Esophagus squamous epithelium (tissue), 5 donors: ENCODE data around the gene RCOR1. TPM values are rescaled to one million over a fixed set of nuclear protein-coding genes. Genes with fewer than 3 reads are reported as not detected.
A peak's percentile ranks its signal among the peaks of the same experiment; 100 is the strongest.
"Not testable (repeated sequence)": the region's sequence is repeated elsewhere in the genome, so short reads cannot be mapped to it uniquely, and the experiment has no call there.

Experiments used
- DNase-seq: peaks from one replicate; lab custom pipeline; 2025; lab: John Stamatoyannopoulos, UW
- H3K27ac ChIP-seq, 4 donors: fragments of 200-600 bp; sonication (generic); one replicate each; pipeline ENCODE4 v1.5.1; 2016 to 2019; ENCODE audit warnings: mild to moderate bottlenecking in 1 of 4
- H3K27me3 ChIP-seq, 4 donors: fragments of 200-600 bp; sonication (generic); 1 replicate in 3 of 4; 2 replicates in 1 of 4; pipeline versions ENCODE4 v1.5.1 to v1.6.0; 2017 to 2021; ENCODE audit warnings: antibody characterized with exemption in 1 of 4
- H3K36me3 ChIP-seq, 3 donors: fragments of 200-600 bp; sonication (generic); one replicate each; pipeline ENCODE4 v1.5.1; 2016 to 2019
- H3K4me1 ChIP-seq, 3 donors: fragments of 200-600 bp; sonication (generic); one replicate each; pipeline ENCODE4 v1.5.1; 2017 to 2019
- H3K4me3 ChIP-seq, 4 donors: fragments of 200-600 bp; sonication (generic); 1 replicate in 3 of 4; 2 replicates in 1 of 4; pipeline ENCODE4 v1.5.1; 2016 to 2019; ENCODE audit warnings: mild to moderate bottlenecking in 2 of 4, moderate library complexity in 1 of 4
- H3K9me3 ChIP-seq, 3 donors: fragments of 200-600 bp; sonication (generic); one replicate each; pipeline ENCODE4 v1.5.1; 2016 to 2019
- CTCF ChIP-seq, 6 experiments: fragments of 450-650 bp in 4 of 6; fragments of 200-600 bp in 2 of 6; sonication (generic) in 2 of 6; IDR thresholded peaks; one replicate each; pipeline ENCODE4 v1.5.1; 2016 to 2019; ENCODE audit warnings: antibody characterized with exemption in 6 of 6, mild to moderate bottlenecking in 4 of 6, moderate library complexity in 4 of 6
- POLR2A ChIP-seq, 4 donors: fragments of 450-650 bp; IDR thresholded peaks; one replicate each; pipeline ENCODE4 v1.6.1; 2017; ENCODE audit warnings: antibody characterized with exemption in 4 of 4, mild to moderate bottlenecking in 4 of 4, moderate library complexity in 3 of 4
- WGBS, 2 donors: methylation state at CpG; one replicate each; pipeline ENCODE4 v1.1.5; 2018; 5-methylcytosine and 5-hydroxymethylcytosine counted together
- intact Hi-C: fragments of 100-400 bp; cut with DNase I; formaldehyde crosslinking; loops from one replicate; pipeline ENCODE4 v1.15.0; 2022
- total RNA-seq, 4 donors: library from RNA; depleted of rRNA; stranded (reverse); fragments of >200 nt; gene quantifications; one replicate each; pipeline ENCODE4 v1.1.0, GENCODE V29; 2016
- donor health status: DM: yes; HTN: yes; CAD: no.

RCOR1 gene
- total RNA-seq, 4 donors from 2014 or later, result 25.6 to 56.9 (median 35.2) TPM

GRCh38 chr14:102548616-102549240, 43.7 kb upstream of the RCOR1 start:
- no peak for DNase-seq
- H3K27ac ChIP-seq, result no peak overlapping the region
- 52 to 56% methylated on average over 2 of the region's 3 CpGs for WGBS, 2 donors
- intact Hi-C loops, result no loop called here
- H3K4me1 ChIP-seq, result peaks cover 26 to 49% (median 33%) of the 10 kb centered on the region in 3 donors
- TF ChIP-seq POLR2A (IDR thresholded peaks at IDR 0.05) (no peak), CTCF (IDR thresholded peaks at IDR 0.05) (no peak)
- no peak overlapping the region for H3K4me3 ChIP-seq
- no peaks in the 10 kb centered on the region for H3K9me3 ChIP-seq
- H3K36me3 ChIP-seq, result no peaks in the 10 kb centered on the region
- H3K27me3 ChIP-seq, result peaks cover 0 to 34% (median 3%) of the 10 kb centered on the region in 4 donors

GRCh38 chr14:102550927-102551401, 41.5 kb upstream of the RCOR1 start:
- H3K4me1 ChIP-seq, result peaks cover 11 to 49% (median 23%) of the 10 kb centered on the region in 3 donors
- H3K36me3 ChIP-seq, H3K9me3 ChIP-seq, intact Hi-C loops, H3K4me3 ChIP-seq, DNase-seq: not testable (repeated sequence)
- H3K27me3 ChIP-seq, result peaks cover 0 to 12% (median 0%) of the 10 kb centered on the region in 4 donors
- H3K27ac ChIP-seq, result peak overlapping the region in 2 of 4 donors; percentile 83 to 96
- WGBS, 2 donors, result 71 to 85% methylated on average over 3 of the region's 3 CpGs

GRCh38 chr14:102551995-102552705, 40.3 kb upstream of the RCOR1 start:
- H3K4me1 ChIP-seq, result peaks cover 10 to 54% (median 24%) of the 10 kb centered on the region in 3 donors
- intact Hi-C loops, result no loop called here
- TF ChIP-seq CTCF (IDR thresholded peaks at IDR 0.05) (peak in 1 of 6 experiments; percentile 8), POLR2A (IDR thresholded peaks at IDR 0.05) (peak in 1 of 4 donors; percentile 33)
- H3K27me3 ChIP-seq, result peaks cover 0 to under 1% (median 0%) of the 10 kb centered on the region in 4 donors
- no peaks in the 10 kb centered on the region for H3K9me3 ChIP-seq
- H3K27ac ChIP-seq, result peak overlapping the region; percentile 83 to 96 (median 89)
- DNase-seq, result no peak
- H3K4me3 ChIP-seq, result peak overlapping the region; percentile 13 to 29 (median 27)
- WGBS, 2 donors, result 43 to 58% methylated on average over 8 to 9 of the region's 14 CpGs
- H3K36me3 ChIP-seq, result no peaks in the 10 kb centered on the region

GRCh38 chr14:102554821-102555819, 37.3 kb upstream of the RCOR1 start:
- no peaks in the 10 kb centered on the region for H3K36me3 ChIP-seq
- DNase-seq, result no peak
- WGBS, 2 donors, result 3 to 14% methylated on average over 7 to 14 of the region's 94 CpGs
- intact Hi-C loops, result no loop called here
- TF ChIP-seq POLR2A (IDR thresholded peaks at IDR 0.05) (peak in 2 of 4 donors; percentile 17 to 24), CTCF (IDR thresholded peaks at IDR 0.05) (no peak)
- H3K9me3 ChIP-seq, result no peaks in the 10 kb centered on the region
- H3K27ac ChIP-seq, result peak overlapping the region; percentile 83 to 96 (median 92)
- H3K27me3 ChIP-seq, result no peaks in the 10 kb centered on the region
- peak overlapping the region; percentile 54 to 81 (median 70) for H3K4me3 ChIP-seq
- H3K4me1 ChIP-seq, result peaks cover 16 to 70% (median 29%) of the 10 kb centered on the region in 3 donors

- Histone ChIP-seq H3K4me1 (peaks cover 16 to 70% (median 29%) of the 10 kb centered on the region in 3 donors), H3K27me3 (no peaks in the 10 kb centered on the region), H3K9me3 (no peaks in the 10 kb centered on the region), H3K4me3 (peak overlapping the region in 1 of 4 donors; percentile 77), H3K36me3 (no peaks in the 10 kb centered on the region), H3K27ac (peak overlapping the region in 3 of 4 donors; percentile 4 to 96 (median 83))
- no peak for DNase-seq
- TF ChIP-seq CTCF (IDR thresholded peaks at IDR 0.05) (no peak), POLR2A (IDR thresholded peaks at IDR 0.05) (no peak)
- WGBS, 2 donors, result 89 to 93% methylated on average over 5 to 9 of the region's 14 CpGs
- intact Hi-C loops, result no loop called here
Measured at GRCh38 chr14:102556098-102556677, 36.3 kb upstream of the RCOR1 start.
